ENCODE results near the gene TSHZ2.

TSHZ2 gene

GRCh38 chr20:53394433-53394832 lies 422.3 kb downstream of the TSHZ2 start:
- Histone ChIP-seq H3K27me3 (ENCODE audit: low read depth, low read length) (no peaks in the 10 kb centered on the region), H3K9me3 (ENCODE audit: insufficient read depth, low read length) (no peaks in the 10 kb centered on the region), H3K4me3 (ENCODE audit: low read length) (no peak overlapping the region), H4K20me1 (ENCODE audit: insufficient read depth, low read length) (no peaks in the 10 kb centered on the region), H2AFZ (ENCODE audit: low read depth, low read length) (no peak overlapping the region), H3K79me2 (ENCODE audit: low read length) (no peaks in the 10 kb centered on the region), H3K4me2 (ENCODE audit: low read length) (no peak overlapping the region), H3K9ac (ENCODE audit: low read length) (no peak overlapping the region), H3K27ac (ENCODE audit: low read length) (no peak overlapping the region), H3K36me3 (replicated peaks; ENCODE audit: low read depth, low read length) (no peaks in the 10 kb centered on the region), H3K4me1 (ENCODE audit: low read length) (no peaks in the 10 kb centered on the region)
- TF ChIP-seq EZH2phosphoT487 (IDR thresholded peaks at IDR 0.05; ENCODE audit: low read depth) (no peak), CTCF (IDR thresholded peaks at IDR 0.05; ENCODE audit: low read depth, low read length) (no peak)

GRCh38 chr20:53395188-53395923 lies 423.2 kb downstream of the TSHZ2 start:
- Histone ChIP-seq H3K4me1 (ENCODE audit: low read length) (no peaks in the 10 kb centered on the region), H3K4me3 (ENCODE audit: low read length) (no peak overlapping the region), H2AFZ (ENCODE audit: low read depth, low read length) (no peak overlapping the region), H4K20me1 (ENCODE audit: insufficient read depth, low read length) (no peaks in the 10 kb centered on the region), H3K4me2 (ENCODE audit: low read length) (no peak overlapping the region), H3K36me3 (replicated peaks; ENCODE audit: low read depth, low read length) (no peaks in the 10 kb centered on the region), H3K27me3 (ENCODE audit: low read depth, low read length) (no peaks in the 10 kb centered on the region), H3K9ac (ENCODE audit: low read length) (no peak overlapping the region), H3K27ac (ENCODE audit: low read length) (no peak overlapping the region), H3K79me2 (ENCODE audit: low read length) (no peaks in the 10 kb centered on the region), H3K9me3 (ENCODE audit: insufficient read depth, low read length) (no peaks in the 10 kb centered on the region)
- no peak for TF ChIP-seq CTCF (IDR thresholded peaks at IDR 0.05; ENCODE audit: low read depth, low read length)
- TF ChIP-seq EZH2phosphoT487 (IDR thresholded peaks at IDR 0.05; ENCODE audit: low read depth), result no peak

GRCh38 chr20:53399083-53399482 lies 426.9 kb downstream of the TSHZ2 start:
- no peaks in the 10 kb centered on the region for H4K20me1 ChIP-seq (ENCODE audit: insufficient read depth, low read length)
- H3K4me3 ChIP-seq (ENCODE audit: low read length), result no peak overlapping the region
- no peak overlapping the region for H3K27ac ChIP-seq (ENCODE audit: low read length)
- no peaks in the 10 kb centered on the region for H3K27me3 ChIP-seq (ENCODE audit: low read depth, low read length)
- no peak overlapping the region for H2AFZ ChIP-seq (ENCODE audit: low read depth, low read length)
- H3K4me1 ChIP-seq (ENCODE audit: low read length), result no peaks in the 10 kb centered on the region
- H3K36me3 ChIP-seq (replicated peaks; ENCODE audit: low read depth, low read length), result no peaks in the 10 kb centered on the region
- H3K9ac ChIP-seq (ENCODE audit: low read length), result no peak overlapping the region
- TF ChIP-seq EZH2phosphoT487 (IDR thresholded peaks at IDR 0.05; ENCODE audit: low read depth) (no peak), CTCF (IDR thresholded peaks at IDR 0.05; ENCODE audit: low read depth, low read length) (no peak)
- H3K79me2 ChIP-seq (ENCODE audit: low read length), result no peaks in the 10 kb centered on the region
- H3K4me2 ChIP-seq (ENCODE audit: low read length), result no peak overlapping the region
- H3K9me3 ChIP-seq (ENCODE audit: insufficient read depth, low read length), result no peaks in the 10 kb centered on the region

- no peaks in the 10 kb centered on the region for H3K79me2 ChIP-seq (ENCODE audit: low read length)
- TF ChIP-seq EZH2phosphoT487 (IDR thresholded peaks at IDR 0.05; ENCODE audit: low read depth) (no peak), CTCF (IDR thresholded peaks at IDR 0.05; ENCODE audit: low read depth, low read length) (no peak)
These were observed 427.6 kb downstream of the TSHZ2 start for GRCh38 chr20:53399592-53400335.

More at GRCh38 chr20:53399592-53400335, 427.6 kb downstream of the TSHZ2 start:
- H3K9me3 ChIP-seq (ENCODE audit: insufficient read depth, low read length), result no peaks in the 10 kb centered on the region
- H2AFZ ChIP-seq (ENCODE audit: low read depth, low read length), result no peak overlapping the region
- no peaks in the 10 kb centered on the region for H3K4me1 ChIP-seq (ENCODE audit: low read length)
- no peak overlapping the region for H3K4me2 ChIP-seq (ENCODE audit: low read length)
- no peaks in the 10 kb centered on the region for H4K20me1 ChIP-seq (ENCODE audit: insufficient read depth, low read length)
- H3K36me3 ChIP-seq (replicated peaks; ENCODE audit: low read depth, low read length), result no peaks in the 10 kb centered on the region
- H3K4me3 ChIP-seq (ENCODE audit: low read length), result no peak overlapping the region
- H3K9ac ChIP-seq (ENCODE audit: low read length), result no peak overlapping the region
- H3K27me3 ChIP-seq (ENCODE audit: low read depth, low read length), result no peaks in the 10 kb centered on the region
- no peak overlapping the region for H3K27ac ChIP-seq (ENCODE audit: low read length)
